ENCODE data around the gene UPK3BL2. TPM values are rescaled to one million over a fixed set of nuclear protein-coding genes. Genes with fewer than 3 reads are reported as not detected.
"Not testable (repeated sequence)": the region's sequence is repeated elsewhere in the genome, so short reads cannot be mapped to it uniquely, and the experiment has no call there.

The UPK3BL2 gene
- total RNA-seq, 1 experiment from 2014 or later = 36.8 TPM

DNA sequence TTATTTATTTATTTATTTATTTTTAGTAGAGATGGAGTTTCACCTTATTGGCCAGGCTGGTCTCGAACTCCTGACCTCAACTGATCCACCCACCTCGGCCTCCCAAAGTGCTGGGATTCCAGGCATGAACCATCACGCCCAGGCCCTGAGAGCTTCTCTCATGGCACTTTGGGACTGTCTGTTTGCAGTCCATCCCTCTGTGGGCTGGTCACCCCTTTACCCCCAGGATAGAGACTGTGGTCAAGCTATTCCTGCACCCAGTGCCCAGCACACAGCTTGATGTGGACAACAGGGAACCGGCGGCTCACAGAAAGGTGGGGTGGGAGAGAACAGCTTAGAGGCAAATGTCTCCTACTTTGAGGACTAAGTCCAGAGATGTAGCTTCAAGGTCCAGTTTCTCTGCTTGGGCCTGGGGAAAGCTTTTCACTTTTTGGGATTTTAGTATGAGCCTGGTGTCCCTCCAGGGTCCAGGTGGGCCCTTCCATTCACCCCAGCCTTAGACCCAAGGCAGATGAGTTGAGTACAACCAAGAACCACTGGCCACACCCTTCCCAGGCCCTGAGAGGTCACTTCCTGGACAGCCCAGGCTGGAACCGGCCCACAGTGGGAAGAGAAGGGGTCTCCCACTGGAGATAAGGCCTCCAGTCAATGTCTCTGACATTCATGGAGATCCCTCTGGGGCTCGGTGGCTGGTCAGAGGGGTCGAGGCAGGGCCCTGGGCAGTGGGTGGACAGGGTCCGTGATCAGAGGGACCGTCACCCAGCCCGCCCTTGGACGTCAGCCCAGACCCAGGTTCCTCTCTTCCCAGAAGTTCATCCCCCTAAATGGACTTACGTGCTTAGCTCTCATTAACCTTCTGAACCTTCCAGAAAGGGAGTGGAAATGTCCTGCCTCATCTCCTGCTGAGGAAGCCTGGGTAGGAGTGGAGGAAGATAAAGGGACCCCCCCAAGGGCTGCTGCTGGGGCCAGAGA is 15.4 kb downstream of the UPK3BL2 start:
- H3K27ac ChIP-seq; H3K4me1 ChIP-seq (replicated peaks; ENCODE audit: insufficient read depth); BruUV-seq (replicated peaks); POLR2A ChIA-PET (ENCODE audit: unreplicated experiment); H3K79me2 ChIP-seq (ENCODE audit: low read depth); intact Hi-C loops (cut with micrococcal nuclease; ENCODE audit: unreplicated experiment); H3K36me3 ChIP-seq (ENCODE audit: low read depth); H3K27me3 ChIP-seq (ENCODE audit: insufficient read depth, low read depth); H3K9me2 ChIP-seq (ENCODE audit: insufficient read depth); H2AFZ ChIP-seq; H3K4me3 ChIP-seq; H4K20me1 ChIP-seq (ENCODE audit: insufficient read depth); H3K4me2 ChIP-seq; CTCF ChIA-PET; DNase-seq; H3F3A ChIP-seq (ENCODE audit: insufficient read depth, low read depth); H3K9me3 ChIP-seq (ENCODE audit: insufficient read depth, low read depth): not testable (repeated sequence)

- H3K4me1 ChIP-seq (replicated peaks; ENCODE audit: insufficient read depth); POLR2A ChIA-PET (ENCODE audit: unreplicated experiment); H3K4me2 ChIP-seq; intact Hi-C loops (cut with micrococcal nuclease; ENCODE audit: unreplicated experiment); DNase-seq; H3K79me2 ChIP-seq (ENCODE audit: low read depth); H3K4me3 ChIP-seq; H3F3A ChIP-seq (ENCODE audit: insufficient read depth, low read depth); H3K9me3 ChIP-seq (ENCODE audit: insufficient read depth, low read depth); CTCF ChIA-PET; H3K27ac ChIP-seq; H3K27me3 ChIP-seq (ENCODE audit: insufficient read depth, low read depth); H3K9me2 ChIP-seq (ENCODE audit: insufficient read depth); H2AFZ ChIP-seq; H4K20me1 ChIP-seq (ENCODE audit: insufficient read depth); BruUV-seq (replicated peaks); H3K36me3 ChIP-seq (ENCODE audit: low read depth): not testable (repeated sequence)
Observed at GRCh38 chr7:102527182-102527581, 16.3 kb downstream of the UPK3BL2 start.

- BruUV-seq (replicated peaks); intact Hi-C loops (cut with micrococcal nuclease; ENCODE audit: unreplicated experiment): not testable (repeated sequence)
Observed at GRCh38 chr7:102524803-102525202, 18.7 kb downstream of the UPK3BL2 start.

GRCh38 chr7:102520797-102521196 is 22.7 kb downstream of the UPK3BL2 start:
- DNase-seq; H3K9me3 ChIP-seq (ENCODE audit: insufficient read depth, low read depth); H3K4me1 ChIP-seq (replicated peaks; ENCODE audit: insufficient read depth); H3K27ac ChIP-seq; H3K4me2 ChIP-seq; H3K4me3 ChIP-seq; BruUV-seq (replicated peaks); H3K9me2 ChIP-seq (ENCODE audit: insufficient read depth); intact Hi-C loops (cut with micrococcal nuclease; ENCODE audit: unreplicated experiment); H3F3A ChIP-seq (ENCODE audit: insufficient read depth, low read depth); H4K20me1 ChIP-seq (ENCODE audit: insufficient read depth); H2AFZ ChIP-seq; CTCF ChIA-PET; H3K27me3 ChIP-seq (ENCODE audit: insufficient read depth, low read depth); H3K36me3 ChIP-seq (ENCODE audit: low read depth); POLR2A ChIA-PET (ENCODE audit: unreplicated experiment); H3K79me2 ChIP-seq (ENCODE audit: low read depth): not testable (repeated sequence)

More at GRCh38 chr7:102524803-102525202, 18.7 kb downstream of the UPK3BL2 start:
- H3K79me2 ChIP-seq (ENCODE audit: low read depth); CTCF ChIA-PET; H3K27ac ChIP-seq; H3K4me2 ChIP-seq; H2AFZ ChIP-seq; POLR2A ChIA-PET (ENCODE audit: unreplicated experiment); H3K4me1 ChIP-seq (replicated peaks; ENCODE audit: insufficient read depth); H3K36me3 ChIP-seq (ENCODE audit: low read depth); H3F3A ChIP-seq (ENCODE audit: insufficient read depth, low read depth); H3K9me2 ChIP-seq (ENCODE audit: insufficient read depth); DNase-seq; H3K4me3 ChIP-seq; H3K9me3 ChIP-seq (ENCODE audit: insufficient read depth, low read depth); H3K27me3 ChIP-seq (ENCODE audit: insufficient read depth, low read depth); H4K20me1 ChIP-seq (ENCODE audit: insufficient read depth): not testable (repeated sequence)

GRCh38 chr7:102517550-102518147 is 25.8 kb downstream of the UPK3BL2 start, which contains the start of gene RASA4B:
RASA4B (minus strand) TSS chr7:102517777; CDS start chr7:102517710, 67 bp downstream.
- H3K9me3 ChIP-seq (ENCODE audit: insufficient read depth, low read depth); H4K20me1 ChIP-seq (ENCODE audit: insufficient read depth); H2AFZ ChIP-seq; POLR2A ChIA-PET (ENCODE audit: unreplicated experiment); H3K27ac ChIP-seq; H3F3A ChIP-seq (ENCODE audit: insufficient read depth, low read depth); H3K9me2 ChIP-seq (ENCODE audit: insufficient read depth); H3K79me2 ChIP-seq (ENCODE audit: low read depth); BruUV-seq (replicated peaks); H3K4me1 ChIP-seq (replicated peaks; ENCODE audit: insufficient read depth); H3K36me3 ChIP-seq (ENCODE audit: low read depth); H3K4me2 ChIP-seq; intact Hi-C loops (cut with micrococcal nuclease; ENCODE audit: unreplicated experiment); CTCF ChIA-PET; H3K27me3 ChIP-seq (ENCODE audit: insufficient read depth, low read depth); H3K4me3 ChIP-seq; DNase-seq: not testable (repeated sequence)

GRCh38 chr7:102516951-102517350 is 26.5 kb downstream of the UPK3BL2 start:
- H3K4me2 ChIP-seq; H3F3A ChIP-seq (ENCODE audit: insufficient read depth, low read depth); H3K79me2 ChIP-seq (ENCODE audit: low read depth); POLR2A ChIA-PET (ENCODE audit: unreplicated experiment); BruUV-seq (replicated peaks); H3K27me3 ChIP-seq (ENCODE audit: insufficient read depth, low read depth); H3K9me2 ChIP-seq (ENCODE audit: insufficient read depth); DNase-seq; H3K4me1 ChIP-seq (replicated peaks; ENCODE audit: insufficient read depth); H3K9me3 ChIP-seq (ENCODE audit: insufficient read depth, low read depth); H3K27ac ChIP-seq; intact Hi-C loops (cut with micrococcal nuclease; ENCODE audit: unreplicated experiment); H3K4me3 ChIP-seq; H2AFZ ChIP-seq; H4K20me1 ChIP-seq (ENCODE audit: insufficient read depth); H3K36me3 ChIP-seq (ENCODE audit: low read depth); CTCF ChIA-PET: not testable (repeated sequence)

- H3F3A ChIP-seq (ENCODE audit: insufficient read depth, low read depth); H3K9me3 ChIP-seq (ENCODE audit: insufficient read depth, low read depth); H3K27me3 ChIP-seq (ENCODE audit: insufficient read depth, low read depth); H4K20me1 ChIP-seq (ENCODE audit: insufficient read depth); H3K79me2 ChIP-seq (ENCODE audit: low read depth); H3K9me2 ChIP-seq (ENCODE audit: insufficient read depth); BruUV-seq (replicated peaks); H3K4me2 ChIP-seq; POLR2A ChIA-PET (ENCODE audit: unreplicated experiment); CTCF ChIA-PET; intact Hi-C loops (cut with micrococcal nuclease; ENCODE audit: unreplicated experiment); DNase-seq; H3K4me3 ChIP-seq; H3K27ac ChIP-seq; H2AFZ ChIP-seq; H3K36me3 ChIP-seq (ENCODE audit: low read depth); H3K4me1 ChIP-seq (replicated peaks; ENCODE audit: insufficient read depth): not testable (repeated sequence)
Observed at GRCh38 chr7:102515889-102516288, 27.6 kb downstream of the UPK3BL2 start.
